H9 (cell line): Measurements from ENCODE around the gene DCAF15. TPM values are rescaled to one million over a fixed set of nuclear protein-coding genes. Genes with fewer than 3 reads are reported as not detected.

Source experiments
- DNase-seq: peaks from one replicate; pipeline ENCODE4 v3.0.0-alpha.2; 2017
- H2AFZ ChIP-seq: one replicate; pipeline ENCODE4 v1.6.1; 2013; ENCODE audit warnings: mild to moderate bottlenecking, low read length, control low read depth, moderate library complexity
- H2AK5ac ChIP-seq: 2 replicates; pipeline ENCODE4 v1.6.1; 2013; ENCODE audit warnings: low read length, control low read depth, mixed read lengths; ENCODE audit not compliant: insufficient read length
- H2BK120ac ChIP-seq: one replicate; pipeline ENCODE4 v1.6.1; 2013; ENCODE audit warnings: low read depth, mild to moderate bottlenecking, low read length, control low read depth, inconsistent platforms; ENCODE audit not compliant: poor library complexity, severe bottlenecking
- H2BK12ac ChIP-seq: 2 replicates; pipeline ENCODE4 v1.6.1; 2013; ENCODE audit warnings: low read length, control low read depth, mixed read lengths, low read depth; ENCODE audit not compliant: insufficient read length
- H2BK15ac ChIP-seq: 2 replicates; pipeline ENCODE4 v1.6.1; 2013; ENCODE audit warnings: low read depth, low read length, control low read depth
- H2BK20ac ChIP-seq: one replicate; pipeline ENCODE4 v1.6.1; 2013; ENCODE audit warnings: low read depth, mild to moderate bottlenecking, low read length, control low read depth, inconsistent platforms; ENCODE audit not compliant: poor library complexity, severe bottlenecking
- H2BK5ac ChIP-seq: 2 replicates; pipeline ENCODE4 v1.6.1; 2013; ENCODE audit warnings: low read length, control low read depth, mixed read lengths; ENCODE audit not compliant: insufficient read length
- H3K14ac ChIP-seq: 2 replicates; pipeline ENCODE4 v1.6.1; 2013; ENCODE audit warnings: low read length, control low read depth; ENCODE audit not compliant: insufficient read depth
- H3K18ac ChIP-seq: 2 replicates; pipeline ENCODE4 v1.6.1; 2013; ENCODE audit warnings: low read depth, mild to moderate bottlenecking, mixed read lengths, low read length, control low read depth; ENCODE audit not compliant: insufficient read length
- H3K23ac ChIP-seq: 2 replicates; pipeline ENCODE4 v1.6.1; 2013; ENCODE audit warnings: low read length, control low read depth, mixed read lengths, low read depth; ENCODE audit not compliant: insufficient read length
- H3K23me2 ChIP-seq: 2 replicates; pipeline ENCODE4 v1.6.1; 2013; ENCODE audit warnings: low read depth, mild to moderate bottlenecking, mixed read lengths, low read length, control low read depth; ENCODE audit not compliant: insufficient read length, poor library complexity, severe bottlenecking
- H3K27ac ChIP-seq: 2 replicates; pipeline ENCODE4 v1.5.1; 2013; ENCODE audit warnings: low read length, control low read depth, mixed read lengths, low read depth; ENCODE audit not compliant: insufficient read length
- H3K27me3 ChIP-seq: 2 replicates; pipeline ENCODE4 v1.6.1; 2013; ENCODE audit warnings: low read length, control low read depth, inconsistent platforms; ENCODE audit not compliant: insufficient read depth
- H3K4ac ChIP-seq: 2 replicates; pipeline ENCODE4 v1.6.1; 2013; ENCODE audit warnings: low read depth, mild to moderate bottlenecking, control low read depth, inconsistent platforms, low read length, moderate library complexity
- H3K4me1 ChIP-seq: 2 replicates; pipeline ENCODE4 v1.6.1; 2013; ENCODE audit warnings: low read length, control low read depth, inconsistent platforms; ENCODE audit not compliant: insufficient read depth
- H3K4me2 ChIP-seq: 2 replicates; pipeline ENCODE4 v1.6.1; 2013; ENCODE audit warnings: low read length, control low read depth, mixed read lengths; ENCODE audit not compliant: insufficient read length, insufficient read depth
- H3K56ac ChIP-seq: 2 replicates; pipeline ENCODE4 v1.6.1; 2013; ENCODE audit warnings: low read depth, mild to moderate bottlenecking, mixed read lengths, low read length, control low read depth; ENCODE audit not compliant: insufficient read length
- H3K79me1 ChIP-seq: 2 replicates; pipeline ENCODE4 v1.6.1; 2013; ENCODE audit warnings: low read depth, mild to moderate bottlenecking, moderate library complexity, low read length, control low read depth, inconsistent platforms; ENCODE audit not compliant: insufficient read depth, poor library complexity, severe bottlenecking
- H3K79me2 ChIP-seq: 2 replicates; pipeline ENCODE4 v1.6.1; 2013; ENCODE audit warnings: low read length, control low read depth, inconsistent platforms; ENCODE audit not compliant: insufficient read depth
- H3K9ac ChIP-seq: 2 replicates; pipeline ENCODE4 v1.6.1; 2013; ENCODE audit warnings: low read length, control low read depth, mixed read lengths; ENCODE audit not compliant: insufficient read length; ENCODE audit errors: extremely low read depth
- H3K9me3 ChIP-seq: one replicate; pipeline ENCODE4 v1.6.1; 2013; ENCODE audit warnings: low read depth, low read length, inconsistent platforms; ENCODE audit not compliant: control insufficient read depth
- H3T11ph ChIP-seq: one replicate; pipeline ENCODE4 v1.6.1; 2013; ENCODE audit warnings: mild to moderate bottlenecking, low read length, control low read depth, inconsistent platforms
- H4K20me1 ChIP-seq: one replicate; pipeline ENCODE4 v1.6.1; 2013; ENCODE audit not compliant: control insufficient read depth, insufficient read length, insufficient read depth
- H4K5ac ChIP-seq: 2 replicates; pipeline ENCODE4 v1.6.1; 2013; ENCODE audit warnings: low read depth, mild to moderate bottlenecking, mixed read lengths, low read length, control low read depth; ENCODE audit not compliant: insufficient read length
- H4K8ac ChIP-seq: replicated peaks from 2 replicates; pipeline ENCODE4 v1.6.1; 2013; ENCODE audit warnings: low read length, control low read depth, mixed read lengths, low read depth; ENCODE audit not compliant: insufficient read length
- H4K91ac ChIP-seq: 2 replicates; pipeline ENCODE4 v1.6.1; 2013; ENCODE audit warnings: low read depth, mild to moderate bottlenecking, moderate library complexity, mixed read lengths, low read length, control low read depth; ENCODE audit not compliant: insufficient read length
- H3K27ac Mint-ChIP-seq, 3 experiments: 2 replicates in 2 of 3; 3 replicates in 1 of 3; pipeline ENCODE4 v1.8.0; 2020 to 2021; ENCODE audit warnings: mixed read lengths in 3 of 3, mild to moderate bottlenecking in 1 of 3, moderate library complexity in 1 of 3
- H3K27me3 Mint-ChIP-seq: 2 replicates; pipeline ENCODE4 v1.8.0; 2021; ENCODE audit warnings: low read depth, mild to moderate bottlenecking, moderate library complexity, mixed read lengths
- H3K36me3 Mint-ChIP-seq, 3 experiments: 2 replicates in 2 of 3; 3 replicates in 1 of 3; pipeline ENCODE4 v1.8.0; 2020 to 2021; ENCODE audit warnings: low read depth in 3 of 3, mixed read lengths in 3 of 3; ENCODE audit not compliant: insufficient read depth in 1 of 3
- H3K4me1 Mint-ChIP-seq, 2 experiments: 2 replicates each; pipeline ENCODE4 v1.8.0; 2020; ENCODE audit warnings: mixed read lengths in 2 of 2
- H3K4me3 Mint-ChIP-seq, 2 experiments: 2 replicates in 1 of 2; 3 replicates in 1 of 2; pipeline ENCODE4 v1.8.0; 2020 to 2021; ENCODE audit warnings: mild to moderate bottlenecking in 2 of 2, mixed read lengths in 2 of 2, moderate library complexity in 1 of 2
- H3K9me3 Mint-ChIP-seq, 2 experiments: 2 replicates in 1 of 2; 3 replicates in 1 of 2; pipeline ENCODE4 v1.8.0; 2020; ENCODE audit warnings: mild to moderate bottlenecking in 2 of 2, mixed read lengths in 2 of 2, moderate library complexity in 1 of 2
- CTCF ChIP-seq: fragments of 200-600 bp; sonication (generic); conservative IDR thresholded peaks from 3 replicates; pipeline ENCODE4 v1.8.0; 2021; ENCODE audit warnings: antibody characterized with exemption, mild to moderate bottlenecking
- WGBS: extraction: QIAGEN DNeasy Blood & Tissue Kit; methylation state at CpG from one replicate; pipeline ENCODE4 v1.1.7; 2013; ENCODE audit warnings: missing lambda C conversion rate, low lambda C conversion rate, mixed read lengths; ENCODE audit not compliant: insufficient read length; ENCODE audit errors: extremely low coverage; 5-methylcytosine and 5-hydroxymethylcytosine counted together
- total RNA-seq: library from RNA; stranded (reverse); gene quantifications from 2 replicates; pipeline ENCODE4 v1.2.1, GENCODE V29; 2021

DCAF15 gene
- total RNA-seq, 1 experiment from 2014 or later = 82.5 TPM

- no peak overlapping the region for H3T11ph ChIP-seq
- H3K18ac ChIP-seq = no peak overlapping the region
- H4K20me1 ChIP-seq = no peaks in the 10 kb centered on the region
- Mint-ChIP-seq H3K36me3 (peaks cover 47 to 83% (median 78%) of the 10 kb centered on the region in 3 experiments), H3K9me3 (peaks cover 8 to 12% of the 10 kb centered on the region in 2 experiments; a peak in 4 of 5 replicates), H3K27ac (peak overlapping the region in 2 of 3 experiments; percentile 8 to 91; a peak in 2 of 7 replicates), H3K4me3 (no peak overlapping the region), H3K4me1 (no peaks in the 10 kb centered on the region), H3K27me3 (no peaks in the 10 kb centered on the region)
- H4K5ac ChIP-seq = no peak overlapping the region
- H4K91ac ChIP-seq = no peak overlapping the region
- no peak overlapping the region for H2BK120ac ChIP-seq
- H2AFZ ChIP-seq = no peak overlapping the region
- H3K79me1 ChIP-seq = no peaks in the 10 kb centered on the region
- H2AK5ac ChIP-seq = no peak overlapping the region
- no peak overlapping the region for H2BK12ac ChIP-seq
- H3K4ac ChIP-seq = no peak overlapping the region
- H3K27ac ChIP-seq = no peak overlapping the region
- H3K4me2 ChIP-seq = no peak overlapping the region
- DNase-seq = no peak
- no peak overlapping the region for H2BK5ac ChIP-seq
- H3K27me3 ChIP-seq = no peaks in the 10 kb centered on the region
- no peak overlapping the region for H3K56ac ChIP-seq
- WGBS = no CpG with 5 or more reads among the region's 28 CpGs
- H3K9me3 ChIP-seq = peaks cover 6% of the 10 kb centered on the region
- no peak overlapping the region for H3K9ac ChIP-seq
- H2BK20ac ChIP-seq = no peak overlapping the region
- H3K79me2 ChIP-seq = no peaks in the 10 kb centered on the region
- TF ChIP-seq CTCF = no peak
- no peak overlapping the region for H3K23ac ChIP-seq
- H3K14ac ChIP-seq = no peak overlapping the region
- H4K8ac ChIP-seq = no peak overlapping the region
- H3K4me1 ChIP-seq = no peaks in the 10 kb centered on the region
- H3K23me2 ChIP-seq = no peaks in the 10 kb centered on the region
- no peak overlapping the region for H2BK15ac ChIP-seq
Observed at GRCh38 chr19:13923194-13923987, 28.9 kb upstream of the DCAF15 start.
